ENCODE data around the gene FHL1.

DNA sequence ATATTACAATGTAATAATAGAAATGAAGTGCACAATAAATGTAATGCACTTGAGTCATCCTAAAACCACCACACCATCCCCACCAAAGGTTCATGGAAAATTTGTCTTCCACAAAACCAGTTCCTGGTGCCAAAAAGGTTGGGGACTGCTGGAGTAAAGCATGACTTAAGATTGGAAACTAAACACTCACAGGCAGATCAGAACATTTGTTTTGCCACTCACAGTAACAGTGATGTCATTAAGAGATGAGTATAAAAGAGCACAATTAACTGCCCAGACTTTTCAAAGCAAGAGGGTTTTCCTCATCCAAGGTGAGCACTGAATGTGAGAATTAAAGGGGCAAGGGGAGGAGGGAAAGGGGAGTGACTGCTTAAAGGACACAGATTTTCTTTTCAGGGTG is 68.2 kb downstream of the FHL1 start:
- TF ChIP-seq POLR2A (IDR thresholded peaks at IDR 0.05; ENCODE audit: borderline replicate concordance, extremely low read depth, insufficient read depth, insufficient read length) (no peak), SRF (IDR thresholded peaks at IDR 0.05; ENCODE audit: low read depth) (no peak), EZH2 (IDR thresholded peaks at IDR 0.05) (no peak), ZFX (IDR thresholded peaks at IDR 0.05) (no peak), POLR2AphosphoS5 (IDR thresholded peaks at IDR 0.05; ENCODE audit: low read depth, low read length) (no peak), RAD21 (IDR thresholded peaks at IDR 0.05; ENCODE audit: low read depth) (no peak), SP1 (IDR thresholded peaks at IDR 0.05; ENCODE audit: low read depth) (no peak)
- TF ChIP-seq, protein P1, sequence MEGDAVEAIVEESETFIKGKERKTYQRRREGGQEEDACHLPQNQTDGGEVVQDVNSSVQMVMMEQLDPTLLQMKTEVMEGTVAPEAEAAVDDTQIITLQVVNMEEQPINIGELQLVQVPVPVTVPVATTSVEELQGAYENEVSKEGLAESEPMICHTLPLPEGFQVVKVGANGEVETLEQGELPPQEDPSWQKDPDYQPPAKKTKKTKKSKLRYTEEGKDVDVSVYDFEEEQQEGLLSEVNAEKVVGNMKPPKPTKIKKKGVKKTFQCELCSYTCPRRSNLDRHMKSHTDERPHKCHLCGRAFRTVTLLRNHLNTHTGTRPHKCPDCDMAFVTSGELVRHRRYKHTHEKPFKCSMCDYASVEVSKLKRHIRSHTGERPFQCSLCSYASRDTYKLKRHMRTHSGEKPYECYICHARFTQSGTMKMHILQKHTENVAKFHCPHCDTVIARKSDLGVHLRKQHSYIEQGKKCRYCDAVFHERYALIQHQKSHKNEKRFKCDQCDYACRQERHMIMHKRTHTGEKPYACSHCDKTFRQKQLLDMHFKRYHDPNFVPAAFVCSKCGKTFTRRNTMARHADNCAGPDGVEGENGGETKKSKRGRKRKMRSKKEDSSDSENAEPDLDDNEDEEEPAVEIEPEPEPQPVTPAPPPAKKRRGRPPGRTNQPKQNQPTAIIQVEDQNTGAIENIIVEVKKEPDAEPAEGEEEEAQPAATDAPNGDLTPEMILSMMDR (IDR thresholded peaks at IDR 0.05 in 2 of 3, conservative IDR thresholded peaks at IDR 0.05 in 1 of 3; ENCODE audit: borderline replicate concordance in 1 of 3, insufficient read depth in 1 of 3, low read depth in 2 of 3, low read length in 2 of 3) = no peak
- TF ChIP-seq, protein P2, sequence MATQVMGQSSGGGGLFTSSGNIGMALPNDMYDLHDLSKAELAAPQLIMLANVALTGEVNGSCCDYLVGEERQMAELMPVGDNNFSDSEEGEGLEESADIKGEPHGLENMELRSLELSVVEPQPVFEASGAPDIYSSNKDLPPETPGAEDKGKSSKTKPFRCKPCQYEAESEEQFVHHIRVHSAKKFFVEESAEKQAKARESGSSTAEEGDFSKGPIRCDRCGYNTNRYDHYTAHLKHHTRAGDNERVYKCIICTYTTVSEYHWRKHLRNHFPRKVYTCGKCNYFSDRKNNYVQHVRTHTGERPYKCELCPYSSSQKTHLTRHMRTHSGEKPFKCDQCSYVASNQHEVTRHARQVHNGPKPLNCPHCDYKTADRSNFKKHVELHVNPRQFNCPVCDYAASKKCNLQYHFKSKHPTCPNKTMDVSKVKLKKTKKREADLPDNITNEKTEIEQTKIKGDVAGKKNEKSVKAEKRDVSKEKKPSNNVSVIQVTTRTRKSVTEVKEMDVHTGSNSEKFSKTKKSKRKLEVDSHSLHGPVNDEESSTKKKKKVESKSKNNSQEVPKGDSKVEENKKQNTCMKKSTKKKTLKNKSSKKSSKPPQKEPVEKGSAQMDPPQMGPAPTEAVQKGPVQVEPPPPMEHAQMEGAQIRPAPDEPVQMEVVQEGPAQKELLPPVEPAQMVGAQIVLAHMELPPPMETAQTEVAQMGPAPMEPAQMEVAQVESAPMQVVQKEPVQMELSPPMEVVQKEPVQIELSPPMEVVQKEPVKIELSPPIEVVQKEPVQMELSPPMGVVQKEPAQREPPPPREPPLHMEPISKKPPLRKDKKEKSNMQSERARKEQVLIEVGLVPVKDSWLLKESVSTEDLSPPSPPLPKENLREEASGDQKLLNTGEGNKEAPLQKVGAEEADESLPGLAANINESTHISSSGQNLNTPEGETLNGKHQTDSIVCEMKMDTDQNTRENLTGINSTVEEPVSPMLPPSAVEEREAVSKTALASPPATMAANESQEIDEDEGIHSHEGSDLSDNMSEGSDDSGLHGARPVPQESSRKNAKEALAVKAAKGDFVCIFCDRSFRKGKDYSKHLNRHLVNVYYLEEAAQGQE (IDR thresholded peaks at IDR 0.05; ENCODE audit: low read depth) = no peak
- TF ChIP-seq, protein P3, sequence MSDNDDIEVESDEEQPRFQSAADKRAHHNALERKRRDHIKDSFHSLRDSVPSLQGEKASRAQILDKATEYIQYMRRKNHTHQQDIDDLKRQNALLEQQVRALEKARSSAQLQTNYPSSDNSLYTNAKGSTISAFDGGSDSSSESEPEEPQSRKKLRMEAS (IDR thresholded peaks at IDR 0.05) = no peak
- TF ChIP-seq, protein P4, sequence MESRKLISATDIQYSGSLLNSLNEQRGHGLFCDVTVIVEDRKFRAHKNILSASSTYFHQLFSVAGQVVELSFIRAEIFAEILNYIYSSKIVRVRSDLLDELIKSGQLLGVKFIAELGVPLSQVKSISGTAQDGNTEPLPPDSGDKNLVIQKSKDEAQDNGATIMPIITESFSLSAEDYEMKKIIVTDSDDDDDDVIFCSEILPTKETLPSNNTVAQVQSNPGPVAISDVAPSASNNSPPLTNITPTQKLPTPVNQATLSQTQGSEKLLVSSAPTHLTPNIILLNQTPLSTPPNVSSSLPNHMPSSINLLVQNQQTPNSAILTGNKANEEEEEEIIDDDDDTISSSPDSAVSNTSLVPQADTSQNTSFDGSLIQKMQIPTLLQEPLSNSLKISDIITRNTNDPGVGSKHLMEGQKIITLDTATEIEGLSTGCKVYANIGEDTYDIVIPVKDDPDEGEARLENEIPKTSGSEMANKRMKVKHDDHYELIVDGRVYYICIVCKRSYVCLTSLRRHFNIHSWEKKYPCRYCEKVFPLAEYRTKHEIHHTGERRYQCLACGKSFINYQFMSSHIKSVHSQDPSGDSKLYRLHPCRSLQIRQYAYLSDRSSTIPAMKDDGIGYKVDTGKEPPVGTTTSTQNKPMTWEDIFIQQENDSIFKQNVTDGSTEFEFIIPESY (IDR thresholded peaks at IDR 0.05; ENCODE audit: extremely low read depth, insufficient replicate concordance, low read length) = no peak
